HG03575 (cell line): ENCODE measurements around the gene COX15.
"Not testable (repeated sequence)": the region's sequence is repeated elsewhere in the genome, so short reads cannot be mapped to it uniquely, and the experiment has no call there.

Experiments
- ATAC-seq: cut with Tn5 transposase; IDR thresholded peaks from one replicate; pipeline ENCODE4 v1.9.1; 2021; ENCODE audit not compliant: unreplicated experiment, insufficient number of reproducible peaks, low FRiP score; ENCODE audit errors: extremely low read depth

Gene COX15

DNA sequence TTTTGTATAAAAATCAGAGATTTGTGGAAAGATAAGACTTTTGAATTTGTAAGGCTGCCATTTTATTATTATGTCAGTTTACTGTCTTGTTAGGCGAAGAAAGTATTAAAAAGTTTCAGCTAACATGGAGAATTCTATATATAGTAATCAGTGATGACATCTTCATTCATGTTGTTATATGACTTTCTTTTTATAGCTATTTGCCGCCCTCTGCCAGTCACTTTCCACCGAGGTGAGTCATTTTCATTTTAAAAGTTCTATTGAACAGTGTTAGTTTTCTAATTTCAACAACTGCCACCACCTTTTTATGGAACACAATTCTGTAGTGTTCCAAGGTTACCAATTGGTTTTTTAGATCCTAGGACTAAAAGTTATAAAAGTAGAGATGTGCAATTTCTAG is 11.9 kb upstream of the COX15 start:
- ATAC-seq = no peak

DNA sequence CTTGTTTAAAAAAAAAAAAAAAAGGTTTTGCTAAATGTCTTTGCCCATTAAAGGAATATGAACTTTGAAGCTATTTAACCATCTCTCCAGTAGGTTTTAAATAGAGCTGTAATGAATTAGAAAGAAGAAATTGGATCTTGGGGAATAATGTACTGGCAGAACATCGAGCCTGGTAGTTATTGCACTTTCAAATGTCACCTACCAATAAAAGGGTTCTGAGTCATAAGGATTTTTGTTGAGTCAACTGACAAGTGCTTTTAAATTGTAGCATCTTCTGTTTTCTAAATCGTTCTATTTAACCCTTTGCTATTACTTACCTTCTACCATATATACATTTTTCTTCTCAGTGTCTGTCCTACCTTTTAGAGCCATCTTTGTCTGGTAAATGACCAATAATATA is 10.8 kb upstream of the COX15 start:
- no peak for ATAC-seq

GRCh38 chr10:99742254-99742653 is 10.3 kb upstream of the COX15 start:
- no peak for ATAC-seq

- ATAC-seq = no peak
Measured at GRCh38 chr10:99740933-99741559, 9.1 kb upstream of the COX15 start.

GRCh38 chr10:99740260-99740659 is 8.3 kb upstream of the COX15 start:
- ATAC-seq = no peak

DNA sequence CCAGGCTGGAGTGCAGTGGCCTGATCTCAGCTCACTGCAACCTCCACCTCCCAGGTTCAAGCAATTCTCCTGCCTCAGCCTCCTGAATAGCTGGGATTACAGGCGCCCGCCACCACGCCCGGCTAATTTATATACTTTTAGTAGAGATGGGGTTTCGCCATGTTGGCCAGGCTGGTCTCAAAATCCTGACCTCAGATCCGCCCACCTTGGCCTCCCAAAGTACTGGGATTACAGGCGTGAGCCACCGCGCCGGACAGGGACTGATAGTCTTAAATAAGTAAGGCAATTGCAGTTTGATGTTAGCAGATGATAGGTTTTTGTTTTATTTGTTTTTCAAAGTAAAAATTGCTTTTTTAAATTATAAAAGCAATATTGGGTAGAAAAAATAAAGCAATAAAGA is 2.2 kb upstream of the COX15 start:
- ATAC-seq = not testable (repeated sequence)

DNA sequence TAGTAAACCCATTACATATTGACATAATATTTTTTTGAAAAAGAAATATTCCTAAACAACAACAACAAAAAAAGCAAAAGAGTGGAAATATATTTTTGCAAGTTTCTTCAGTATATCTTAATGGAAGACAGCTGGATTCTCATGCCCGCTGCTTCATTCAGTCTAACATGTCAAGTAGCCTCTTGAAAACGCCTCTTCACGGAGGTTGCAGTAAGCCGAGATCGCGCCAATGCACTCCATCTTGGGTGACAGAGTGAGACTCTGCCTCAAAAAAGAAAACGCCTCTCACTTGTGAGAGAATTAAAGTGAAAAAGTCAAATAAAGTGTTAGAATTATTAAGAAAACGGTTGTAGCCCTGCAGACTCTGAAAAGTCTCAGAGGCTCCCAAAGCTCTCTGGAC is 1.4 kb upstream of the COX15 start:
- ATAC-seq = no peak

GRCh38 chr10:99731306-99732032 is 458 bp downstream of the COX15 start:
- ATAC-seq = no peak

GRCh38 chr10:99730026-99730425 is 1.9 kb downstream of the COX15 start:
- no peak for ATAC-seq

DNA sequence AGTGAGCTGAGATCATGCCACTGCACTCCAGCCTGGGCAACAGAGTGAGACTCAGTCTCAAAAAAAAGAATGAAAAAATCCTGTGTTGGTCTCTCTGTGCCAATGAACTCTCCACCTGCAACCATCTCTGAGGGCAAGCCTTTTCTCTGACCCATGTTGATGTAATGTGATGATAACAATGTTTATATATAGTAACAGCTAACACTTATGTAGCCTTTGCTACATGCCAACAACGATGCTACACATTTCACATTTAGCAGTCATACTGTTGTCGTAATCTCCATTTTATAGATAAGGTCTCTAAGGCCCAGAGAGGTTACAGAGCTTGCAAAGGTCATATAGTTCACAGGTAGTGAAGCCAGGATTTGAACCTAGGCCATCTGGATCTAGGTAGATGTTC is 11.5 kb downstream of the COX15 start:
- ATAC-seq = no peak

- no peak for ATAC-seq
Measured at GRCh38 chr10:99714446-99714845, 17.5 kb downstream of the COX15 start.

DNA sequence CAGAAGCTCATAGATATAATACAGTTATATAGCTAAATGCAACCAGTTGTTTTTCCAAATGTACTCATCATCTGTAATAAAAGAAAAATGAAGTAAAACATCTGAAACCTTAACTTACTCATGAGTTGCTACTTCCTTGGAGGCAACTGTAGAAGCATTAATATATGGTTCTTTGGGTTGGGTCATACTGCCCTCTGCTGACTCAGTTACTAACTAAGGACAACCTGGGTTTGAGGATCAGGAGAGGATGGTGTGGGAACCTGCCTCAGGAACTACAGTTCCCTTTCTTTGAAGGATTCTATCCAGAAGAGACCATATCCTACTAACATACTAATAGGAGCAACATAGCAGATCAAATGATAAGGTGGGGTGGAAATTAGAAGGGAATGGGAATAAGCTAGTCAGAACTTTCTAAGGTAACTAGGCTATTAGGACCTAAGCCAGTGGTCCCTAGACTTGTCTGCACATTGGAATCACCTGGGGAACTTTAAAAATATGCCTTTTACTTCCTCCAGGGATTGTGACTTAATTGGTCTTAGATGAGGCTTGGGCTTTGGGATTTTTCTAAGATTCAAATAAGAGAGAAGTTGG is 20.7 kb downstream of the COX15 start:
- no peak for ATAC-seq

GRCh38 chr10:99709480-99710229 is 22.3 kb downstream of the COX15 start:
- ATAC-seq = no peak

DNA sequence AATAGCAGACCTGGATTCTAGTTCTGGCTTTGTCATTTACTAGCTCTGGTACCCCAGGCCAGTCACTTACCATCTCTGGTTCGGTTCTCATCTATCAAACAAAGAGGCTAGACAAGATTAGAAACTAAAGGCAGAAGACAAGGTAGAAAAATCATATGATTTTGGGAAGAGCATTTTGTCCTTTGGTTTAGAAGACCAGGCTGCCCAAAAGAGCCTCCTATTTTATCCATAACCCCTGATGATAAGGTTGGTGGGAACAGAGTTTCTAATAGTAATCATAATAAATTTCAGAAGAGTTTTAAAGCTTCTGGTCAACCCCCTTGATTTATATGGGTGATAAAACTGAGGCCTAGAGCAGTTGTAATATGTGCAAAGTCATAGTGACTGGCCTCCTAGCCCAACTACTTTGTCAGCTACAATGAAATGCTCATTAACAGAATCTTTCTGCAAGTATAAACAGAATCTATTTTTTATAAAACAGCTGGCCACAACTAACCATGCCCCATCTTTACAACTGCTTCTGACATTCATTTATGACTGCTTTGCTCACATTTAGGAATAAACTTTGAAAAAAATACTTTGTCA is 23.4 kb downstream of the COX15 start:
- ATAC-seq = no peak

DNA sequence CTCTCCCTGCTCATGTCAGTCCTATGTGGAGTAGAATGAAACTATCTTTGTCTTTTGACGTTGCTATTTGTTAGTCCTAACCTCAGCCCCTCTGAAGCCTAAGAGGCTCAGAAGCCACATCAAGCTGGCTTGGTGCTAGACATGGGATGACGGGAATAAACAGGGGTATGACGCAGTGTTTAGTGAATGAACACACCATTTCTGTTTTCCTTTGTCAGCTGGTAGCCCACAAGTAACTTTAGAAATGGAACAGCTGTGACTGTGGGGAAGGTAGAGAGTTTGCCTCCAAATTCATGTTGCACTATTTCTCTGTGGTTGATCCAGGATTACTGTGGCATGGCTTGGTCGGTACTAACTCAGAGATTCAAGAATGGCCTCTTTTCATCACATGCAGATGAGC is 31.3 kb downstream of the COX15 start:
- ATAC-seq = no peak

DNA sequence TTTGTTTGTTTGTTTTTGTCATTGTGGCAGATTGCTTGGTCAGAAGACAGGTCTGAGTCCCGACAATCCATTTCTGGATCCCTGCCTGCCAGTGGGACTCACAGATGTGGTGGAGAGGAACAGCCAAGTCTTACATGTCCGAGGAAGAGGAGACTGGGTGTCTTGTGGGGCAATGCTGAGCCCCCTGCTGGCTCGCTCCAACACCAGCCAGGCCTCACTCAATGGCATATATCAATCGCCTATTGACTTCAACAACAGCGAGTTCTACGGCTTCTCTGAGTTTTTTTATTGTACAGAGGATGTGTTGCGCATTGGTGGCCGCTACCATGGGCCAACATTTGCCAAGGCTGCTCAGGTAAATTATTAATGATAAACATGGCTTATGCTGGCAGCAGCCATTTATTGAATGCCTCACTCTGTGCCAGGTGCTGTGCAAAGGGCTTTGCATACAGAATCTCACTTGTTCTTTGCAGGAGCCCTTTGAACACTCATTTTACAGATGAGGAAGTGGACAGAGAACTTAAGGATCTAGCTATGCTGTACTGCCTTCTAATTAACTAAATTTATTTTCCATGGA is 33.3 kb downstream of the COX15 start:
- no peak for ATAC-seq

DNA sequence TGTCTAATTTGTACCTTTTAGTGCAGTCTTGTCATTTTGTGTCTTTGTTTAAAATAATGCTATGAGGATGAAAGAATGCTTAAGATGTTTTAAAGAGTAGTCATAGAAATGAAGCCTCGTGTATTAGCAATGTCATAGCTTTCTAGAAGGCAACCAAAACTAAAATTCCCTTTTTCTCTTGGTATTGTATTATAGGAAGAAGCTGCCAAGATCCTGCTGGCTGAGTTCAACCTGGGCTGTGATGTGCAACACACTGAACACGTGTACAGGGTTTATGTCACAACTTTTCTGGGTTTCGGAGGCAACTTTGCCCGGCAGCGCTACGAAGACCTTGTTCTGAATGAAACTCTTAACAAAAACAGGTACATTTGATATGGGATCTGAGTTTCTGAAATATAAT is 36.2 kb downstream of the COX15 start:
- no peak for ATAC-seq

DNA sequence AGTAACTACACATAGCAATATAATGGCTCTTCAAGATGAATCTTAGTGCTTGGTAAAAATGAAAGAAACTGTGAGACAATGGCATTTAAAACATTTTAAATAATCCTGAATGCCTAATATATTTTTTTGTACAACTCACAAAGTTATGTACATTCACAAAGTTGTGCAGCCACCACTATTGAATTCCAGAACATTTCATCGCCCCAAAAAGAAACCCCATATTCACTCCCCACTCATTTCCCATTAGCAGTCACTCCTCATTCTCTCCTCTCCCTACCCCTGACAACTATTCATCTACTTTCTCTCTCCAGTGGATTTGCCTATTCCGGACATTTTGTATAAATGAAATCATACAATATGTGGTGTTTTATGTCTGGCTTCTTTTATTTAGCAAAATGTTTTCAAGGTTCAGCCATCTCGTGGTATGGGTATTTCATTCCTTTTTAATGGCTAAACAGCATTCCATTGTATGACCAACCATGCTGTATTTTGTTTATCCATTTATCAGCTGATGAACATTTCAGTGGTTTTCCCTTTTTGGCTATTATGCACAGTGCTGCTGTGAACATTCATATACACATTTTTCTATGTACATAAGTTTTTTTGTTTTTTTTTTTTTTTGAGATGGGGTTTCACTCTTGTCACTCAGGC is 37.9 kb downstream of the COX15 start:
- ATAC-seq = no peak

GRCh38 chr10:99689461-99689860 is 42.5 kb downstream of the COX15 start:
- ATAC-seq = no peak
